GM13976 (cell line): ENCODE results near the gene TMEM254.
A peak's percentile ranks its signal among the peaks of the same experiment; 100 is the strongest.

Experiments used
- DNase-seq: peaks from one replicate; pipeline ENCODE4 v3.0.0; 2012; ENCODE audit warnings: low spot score
- in situ Hi-C: fragments of 300-500 bp; cut with MboI; formaldehyde crosslinking; loops from one replicate; pipeline ENCODE4 v1.12.0; 2022; ENCODE audit warnings: low sequenced_read_pairs, mixed read lengths, inconsistent platforms; ENCODE audit not compliant: unreplicated experiment
- TF ChIP-seq, protein P1 (sequence below): IDR thresholded peaks from 2 replicates; pipeline ENCODE4 v1.5.1; 2012; ENCODE audit warnings: borderline replicate concordance, mild to moderate bottlenecking; ENCODE audit not compliant: insufficient read depth; ENCODE audit errors: extremely low read depth, missing control alignments, control extremely low read depth

Gene TMEM254

GRCh38 chr10:80046629-80047441 is 31.6 kb upstream of the TMEM254 start:
- TF ChIP-seq, protein P1, sequence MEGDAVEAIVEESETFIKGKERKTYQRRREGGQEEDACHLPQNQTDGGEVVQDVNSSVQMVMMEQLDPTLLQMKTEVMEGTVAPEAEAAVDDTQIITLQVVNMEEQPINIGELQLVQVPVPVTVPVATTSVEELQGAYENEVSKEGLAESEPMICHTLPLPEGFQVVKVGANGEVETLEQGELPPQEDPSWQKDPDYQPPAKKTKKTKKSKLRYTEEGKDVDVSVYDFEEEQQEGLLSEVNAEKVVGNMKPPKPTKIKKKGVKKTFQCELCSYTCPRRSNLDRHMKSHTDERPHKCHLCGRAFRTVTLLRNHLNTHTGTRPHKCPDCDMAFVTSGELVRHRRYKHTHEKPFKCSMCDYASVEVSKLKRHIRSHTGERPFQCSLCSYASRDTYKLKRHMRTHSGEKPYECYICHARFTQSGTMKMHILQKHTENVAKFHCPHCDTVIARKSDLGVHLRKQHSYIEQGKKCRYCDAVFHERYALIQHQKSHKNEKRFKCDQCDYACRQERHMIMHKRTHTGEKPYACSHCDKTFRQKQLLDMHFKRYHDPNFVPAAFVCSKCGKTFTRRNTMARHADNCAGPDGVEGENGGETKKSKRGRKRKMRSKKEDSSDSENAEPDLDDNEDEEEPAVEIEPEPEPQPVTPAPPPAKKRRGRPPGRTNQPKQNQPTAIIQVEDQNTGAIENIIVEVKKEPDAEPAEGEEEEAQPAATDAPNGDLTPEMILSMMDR: peak; percentile 94
- in situ Hi-C loops: no loop called here
- DNase-seq: peak; percentile 70

- no peak for DNase-seq
- TF ChIP-seq, protein P1: no peak
- in situ Hi-C loops: no loop called here
These were observed 27.7 kb upstream of the TMEM254 start for GRCh38 chr10:80050752-80051151.

- in situ Hi-C loops: no loop called here
- DNase-seq: no peak
- TF ChIP-seq, protein P1: no peak
These were observed 26.5 kb upstream of the TMEM254 start for GRCh38 chr10:80051993-80052392.

GRCh38 chr10:80055760-80056159 is 22.7 kb upstream of the TMEM254 start:
- DNase-seq: no peak
- TF ChIP-seq, protein P1: no peak
- in situ Hi-C loops: no loop called here

GRCh38 chr10:80057171-80057570 is 21.3 kb upstream of the TMEM254 start:
- in situ Hi-C loops: no loop called here
- TF ChIP-seq, protein P1: no peak
- DNase-seq: no peak

DNA sequence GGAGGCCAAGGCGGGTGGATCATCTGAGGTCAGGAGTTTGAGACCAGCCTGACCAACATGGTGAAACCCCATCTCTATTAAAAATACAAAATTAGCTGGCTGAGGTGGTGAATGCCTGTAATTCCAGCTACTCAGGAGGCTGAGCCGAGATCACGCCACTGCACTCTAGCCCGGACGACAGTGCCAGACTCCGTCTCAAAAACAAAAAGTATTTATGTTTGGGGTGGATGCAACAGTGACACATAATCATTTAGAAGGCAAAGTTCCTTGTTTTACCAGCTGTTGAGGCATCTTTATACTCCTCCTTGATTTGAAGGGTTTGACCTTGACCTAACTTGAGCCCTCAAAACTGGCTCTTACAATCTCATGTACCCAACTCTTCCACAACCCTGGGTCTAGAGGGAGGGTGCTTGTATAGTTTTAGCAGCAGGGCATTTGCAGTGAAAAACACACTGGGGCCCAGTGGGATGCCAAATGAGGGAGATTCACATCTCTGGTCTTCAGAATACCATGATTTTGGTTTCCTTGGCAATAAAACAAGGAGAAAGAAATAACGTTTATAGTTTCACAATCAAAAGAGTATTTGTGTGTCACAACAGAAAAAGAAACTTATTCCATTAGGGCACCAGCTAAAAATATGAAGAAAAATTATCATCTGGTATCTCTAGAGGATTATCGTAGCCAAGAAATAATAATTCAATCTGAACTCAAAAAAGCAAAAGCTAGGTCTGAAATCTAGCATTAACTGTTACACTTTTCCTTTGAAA is 14.2 kb upstream of the TMEM254 start:
- in situ Hi-C loops: no loop called here
- TF ChIP-seq, protein P1: no peak
- DNase-seq: no peak
